Stimulated activated CD4-positive, alpha-beta T cell treated with anti-CD3 and anti-CD28 coated beads, Interleukin-2, amount 100 ng/mL, for 24 hours (primary cell): ENCODE measurements around the gene SCN4B.

Experiments used
- DNase-seq, 2 donors: peaks; one replicate each; pipeline ENCODE4 v3.0.0-alpha.2; 2020

Gene SCN4B

DNA sequence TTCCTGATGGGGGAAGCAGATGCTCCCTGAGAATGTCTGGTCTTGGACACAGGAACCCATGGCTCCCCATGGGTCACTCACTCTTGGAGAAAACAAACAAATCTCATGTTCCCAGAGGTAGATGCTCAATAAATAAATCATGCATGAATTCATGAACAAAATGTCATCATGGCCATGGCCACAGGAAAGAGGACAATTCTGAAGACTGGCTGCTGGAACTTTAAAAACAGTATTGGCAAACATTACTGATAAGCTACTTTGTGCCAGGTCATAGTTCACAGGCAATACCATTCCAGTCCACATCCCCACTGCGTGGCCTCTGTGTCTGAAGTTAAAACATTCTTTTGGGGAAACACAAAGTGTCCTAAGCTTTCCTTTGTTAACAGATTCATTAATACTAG lies 56.7 kb downstream of the SCN4B start:
- DNase-seq: no peak

GRCh38 chr11:118095493-118095892 lies 57.1 kb downstream of the SCN4B start:
- DNase-seq: no peak

GRCh38 chr11:118092907-118093571 lies 59.6 kb downstream of the SCN4B start:
- no peak for DNase-seq

- DNase-seq: no peak
These were observed 60.9 kb downstream of the SCN4B start for GRCh38 chr11:118091690-118092089.

GRCh38 chr11:118090545-118091162 lies 62.0 kb downstream of the SCN4B start:
- no peak for DNase-seq

- no peak for DNase-seq
These were observed 64.1 kb downstream of the SCN4B start for GRCh38 chr11:118088531-118088930.

GRCh38 chr11:118087931-118088330 lies 64.7 kb downstream of the SCN4B start:
- no peak for DNase-seq

DNA sequence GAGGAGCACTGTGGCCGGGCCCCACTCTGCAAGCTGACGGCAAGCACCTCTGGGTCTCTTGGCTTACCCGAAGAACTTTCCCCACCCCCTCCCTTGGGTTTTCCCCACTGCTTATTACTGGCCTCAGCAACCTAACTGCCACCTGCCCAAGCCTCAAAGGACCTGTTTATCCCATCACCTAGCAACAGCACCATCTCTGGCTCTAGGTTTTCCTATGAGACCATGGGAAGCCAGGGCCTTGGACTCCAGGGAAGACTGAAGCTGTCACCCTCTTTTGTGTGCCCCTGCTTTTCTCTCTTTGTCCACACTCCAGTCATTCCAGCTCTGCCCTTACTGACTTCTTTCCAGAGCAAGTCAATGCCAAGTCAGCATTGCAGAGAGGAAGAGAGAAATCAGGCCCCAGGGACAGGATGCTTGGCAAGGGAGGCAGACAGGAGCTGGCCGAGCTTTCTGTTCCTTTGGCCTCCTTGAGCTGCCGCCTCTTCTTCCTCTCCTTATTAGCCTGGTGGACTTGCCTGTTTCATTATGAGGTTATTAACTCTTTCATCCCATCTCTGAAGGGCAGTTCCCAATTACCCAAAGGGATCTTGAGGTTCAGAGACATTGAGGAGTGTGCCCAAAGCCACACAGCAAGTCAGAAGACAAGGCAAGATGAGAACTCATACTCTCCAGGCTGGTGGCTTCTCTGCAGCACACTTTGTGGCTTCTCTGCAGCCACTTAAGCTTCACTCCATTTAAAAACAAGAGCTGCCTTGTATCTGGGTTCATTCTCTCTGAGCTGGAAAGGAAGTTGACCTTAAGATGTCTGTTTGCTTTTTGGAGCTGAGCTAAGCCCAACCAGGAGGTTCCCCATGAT lies 65.5 kb downstream of the SCN4B start, which contains the start of gene SMIM35:
Gene SMIM35 (minus strand): TSS at position 51 of the 856 bp plus-strand sequence. CDS start 206 bp downstream, outside the sequence.
- DNase-seq: no peak

- no peak for DNase-seq
These were observed 68.0 kb downstream of the SCN4B start for GRCh38 chr11:118084656-118085055.

- DNase-seq: no peak
These were observed 68.4 kb downstream of the SCN4B start for GRCh38 chr11:118084247-118084646.
